Measurements from ENCODE around the gene ITGA8.
A peak's percentile ranks its signal among the peaks of the same experiment; 100 is the strongest.
"Not testable (repeated sequence)": the region's sequence is repeated elsewhere in the genome, so short reads cannot be mapped to it uniquely, and the experiment has no call there.

Gene ITGA8

DNA sequence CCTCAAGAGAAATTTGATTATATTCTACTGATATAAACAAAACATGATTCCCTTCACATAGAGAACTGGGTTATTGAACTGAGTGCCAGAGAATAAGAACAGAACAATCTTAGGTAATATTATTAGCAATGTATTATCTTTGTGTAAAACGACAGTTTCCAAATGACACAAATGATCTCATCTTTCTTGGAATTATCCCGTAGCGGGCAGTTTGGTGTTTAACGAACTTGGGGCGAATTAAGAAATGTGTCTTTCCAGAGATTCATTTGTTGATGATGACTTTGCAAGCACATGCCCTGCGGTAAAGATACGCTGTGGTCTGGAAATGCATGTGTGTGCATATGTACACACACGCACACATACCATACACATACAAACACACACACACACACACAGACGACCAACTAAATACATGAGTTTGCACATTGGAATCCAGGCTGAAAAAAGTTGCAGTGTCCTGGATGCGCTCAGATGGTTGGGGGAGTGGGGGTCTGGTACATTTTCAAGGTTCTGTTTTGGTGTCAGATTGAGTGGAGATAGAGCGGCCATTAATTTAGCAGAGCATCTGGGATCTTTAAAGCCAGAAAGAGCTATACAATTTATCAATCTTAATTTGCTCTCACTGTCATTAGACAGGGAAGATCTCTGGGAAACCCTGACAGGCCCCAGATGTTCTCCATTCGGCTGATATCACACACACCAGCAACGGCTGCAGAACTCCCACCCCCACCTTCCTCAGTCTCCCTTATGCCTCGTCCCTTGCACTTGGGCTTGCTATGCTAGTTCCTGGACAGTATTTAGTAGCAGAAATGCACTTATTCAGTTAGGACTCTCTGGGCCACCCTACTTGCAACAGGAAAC lies 236.3 kb downstream of the ITGA8 start:
- H3K4me3 ChIP-seq (ENCODE audit: low read length), result no peak overlapping the region
- DNase-seq (ENCODE audit: low read depth), result peak; percentile 63
- TF ChIP-seq, protein P1, sequence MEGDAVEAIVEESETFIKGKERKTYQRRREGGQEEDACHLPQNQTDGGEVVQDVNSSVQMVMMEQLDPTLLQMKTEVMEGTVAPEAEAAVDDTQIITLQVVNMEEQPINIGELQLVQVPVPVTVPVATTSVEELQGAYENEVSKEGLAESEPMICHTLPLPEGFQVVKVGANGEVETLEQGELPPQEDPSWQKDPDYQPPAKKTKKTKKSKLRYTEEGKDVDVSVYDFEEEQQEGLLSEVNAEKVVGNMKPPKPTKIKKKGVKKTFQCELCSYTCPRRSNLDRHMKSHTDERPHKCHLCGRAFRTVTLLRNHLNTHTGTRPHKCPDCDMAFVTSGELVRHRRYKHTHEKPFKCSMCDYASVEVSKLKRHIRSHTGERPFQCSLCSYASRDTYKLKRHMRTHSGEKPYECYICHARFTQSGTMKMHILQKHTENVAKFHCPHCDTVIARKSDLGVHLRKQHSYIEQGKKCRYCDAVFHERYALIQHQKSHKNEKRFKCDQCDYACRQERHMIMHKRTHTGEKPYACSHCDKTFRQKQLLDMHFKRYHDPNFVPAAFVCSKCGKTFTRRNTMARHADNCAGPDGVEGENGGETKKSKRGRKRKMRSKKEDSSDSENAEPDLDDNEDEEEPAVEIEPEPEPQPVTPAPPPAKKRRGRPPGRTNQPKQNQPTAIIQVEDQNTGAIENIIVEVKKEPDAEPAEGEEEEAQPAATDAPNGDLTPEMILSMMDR (conservative IDR thresholded peaks at IDR 0.05; ENCODE audit: low read length), result no peak

DNA sequence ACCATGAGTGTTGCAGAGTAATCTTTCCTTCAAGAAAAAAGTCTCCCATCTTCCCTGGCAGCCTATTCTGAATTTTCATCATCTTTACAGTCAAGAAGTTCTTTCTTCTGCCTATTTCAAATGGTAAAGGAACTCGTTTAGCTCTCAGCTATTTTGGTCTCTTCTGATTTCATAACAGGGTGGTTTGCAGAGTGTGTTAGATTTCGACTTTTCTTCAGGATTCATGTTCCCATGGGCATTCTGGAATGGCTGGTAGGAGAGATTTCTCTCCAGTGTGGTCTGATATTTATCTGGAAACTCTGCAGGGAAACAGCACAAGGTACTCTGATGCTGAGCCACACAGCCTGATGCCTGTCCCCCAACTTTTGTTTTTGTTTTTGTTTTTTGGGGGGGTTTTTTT lies 237.6 kb downstream of the ITGA8 start:
- H3K4me3 ChIP-seq (ENCODE audit: low read length), result no peak overlapping the region
- peak; percentile 84 for DNase-seq (ENCODE audit: low read depth)
- TF ChIP-seq, protein P1 (conservative IDR thresholded peaks at IDR 0.05; ENCODE audit: low read length), result no peak

DNA sequence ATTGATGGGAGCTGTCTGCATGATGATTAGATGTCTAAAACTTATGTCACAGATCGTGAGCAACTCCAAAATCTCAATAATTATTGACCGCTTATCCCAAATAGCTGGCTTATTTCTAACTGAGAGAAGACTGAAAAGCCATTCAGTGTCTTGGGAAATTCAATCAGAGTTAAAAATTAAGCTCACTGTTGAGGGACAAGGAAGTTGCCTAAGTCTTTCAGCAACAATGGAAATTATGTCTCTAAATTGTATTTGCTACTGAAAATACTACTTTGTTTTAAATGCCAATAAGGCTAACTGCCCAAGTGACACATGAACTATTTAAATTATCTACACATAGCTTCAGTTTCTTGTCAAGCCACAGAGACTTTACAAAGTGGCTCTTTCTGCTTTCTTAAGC lies 240.8 kb downstream of the ITGA8 start:
- DNase-seq (ENCODE audit: low read depth), result no peak
- H3K4me3 ChIP-seq (ENCODE audit: low read length), result no peak overlapping the region
- TF ChIP-seq, protein P1 (conservative IDR thresholded peaks at IDR 0.05; ENCODE audit: low read length), result no peak

DNA sequence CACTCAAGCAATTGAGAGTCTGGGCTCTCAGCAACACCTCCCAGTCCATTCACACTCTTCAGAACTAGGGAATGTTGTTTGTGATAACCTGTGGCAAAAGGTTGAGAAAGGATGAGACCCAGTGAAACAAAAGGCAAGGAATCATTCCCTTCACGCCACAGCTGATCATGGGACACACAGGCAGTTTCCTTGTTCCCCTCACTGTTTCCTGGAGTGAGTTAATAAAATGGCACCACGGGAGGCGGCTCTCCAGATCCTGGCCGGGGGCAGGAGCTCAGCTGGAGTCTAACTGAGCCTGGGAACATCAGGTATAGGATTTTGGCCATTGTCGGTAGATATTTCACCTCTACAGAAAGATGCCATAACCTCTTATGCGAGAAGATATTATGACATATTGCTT lies 241.3 kb downstream of the ITGA8 start:
- no peak overlapping the region for H3K4me3 ChIP-seq (ENCODE audit: low read length)
- TF ChIP-seq, protein P1 (conservative IDR thresholded peaks at IDR 0.05; ENCODE audit: low read length), result no peak
- DNase-seq (ENCODE audit: low read depth), result no peak

DNA sequence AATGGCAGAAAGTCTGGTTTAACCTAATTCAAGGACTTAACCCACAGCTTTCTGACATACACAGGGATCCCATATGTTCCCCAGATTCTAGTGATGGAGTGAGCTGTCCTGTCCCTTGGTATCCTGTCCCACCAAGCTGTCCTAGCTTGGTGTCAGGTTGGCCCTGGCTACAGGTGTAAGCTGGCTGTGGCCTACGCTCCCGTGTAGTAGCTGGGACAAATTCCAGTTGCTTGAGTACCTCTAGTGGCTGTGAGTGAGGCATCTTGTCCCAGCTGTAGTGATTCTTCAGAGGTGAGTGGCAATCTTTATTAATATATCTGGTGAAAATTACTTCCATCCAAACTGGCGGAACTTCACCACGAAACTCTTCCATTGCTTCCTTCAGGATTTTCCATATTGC lies 243.4 kb downstream of the ITGA8 start:
- TF ChIP-seq, protein P1 (conservative IDR thresholded peaks at IDR 0.05; ENCODE audit: low read length), result no peak
- DNase-seq (ENCODE audit: low read depth), result no peak
- no peak overlapping the region for H3K4me3 ChIP-seq (ENCODE audit: low read length)

DNA sequence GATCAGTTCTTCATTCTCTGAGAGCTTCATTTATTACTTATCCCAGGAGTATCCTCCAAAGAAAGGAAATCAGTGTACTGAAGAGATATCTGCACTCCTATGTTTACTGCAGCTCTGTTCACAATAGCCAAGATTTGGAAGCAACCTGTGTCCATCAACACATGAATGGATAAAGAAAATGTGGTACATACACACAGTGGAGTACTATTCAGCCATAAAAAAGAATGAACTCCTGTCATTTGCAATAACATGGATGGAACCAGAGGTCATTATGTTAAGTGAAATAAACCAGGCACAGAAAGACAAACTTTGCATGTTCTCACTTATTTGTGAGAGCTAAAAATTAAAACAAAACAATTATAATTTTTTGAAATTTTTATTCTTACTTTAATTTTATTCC lies 244.3 kb downstream of the ITGA8 start:
- H3K4me3 ChIP-seq (ENCODE audit: low read length); DNase-seq (ENCODE audit: low read depth): not testable (repeated sequence)

DNA sequence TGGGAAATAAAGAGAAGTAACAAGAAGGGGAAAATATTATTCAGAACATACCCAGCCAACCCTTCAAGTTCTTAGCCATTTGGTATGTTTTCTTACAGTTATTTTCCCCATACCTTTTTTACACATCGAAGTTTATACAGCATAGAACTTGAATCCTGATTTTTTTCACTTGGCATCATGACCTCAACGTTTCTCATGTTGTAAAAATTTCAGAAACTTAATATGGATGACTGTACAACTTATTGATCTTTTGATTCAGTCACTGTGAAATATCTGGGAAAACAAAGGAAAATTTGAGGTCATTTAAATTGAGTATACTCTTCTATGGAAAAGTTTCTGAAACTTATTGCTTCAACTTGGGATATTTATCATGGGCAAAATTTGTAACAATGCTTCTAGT lies 245.1 kb downstream of the ITGA8 start:
- TF ChIP-seq, protein P1 (conservative IDR thresholded peaks at IDR 0.05; ENCODE audit: low read length), result no peak
- peak; percentile 23 for DNase-seq (ENCODE audit: low read depth)
- H3K4me3 ChIP-seq (ENCODE audit: low read length), result no peak overlapping the region
